HUES6 (cell line): ENCODE data around the gene ERGIC1.
"Not testable (repeated sequence)": the region's sequence is repeated elsewhere in the genome, so short reads cannot be mapped to it uniquely, and the experiment has no call there.

Experiments
- H3K27ac ChIP-seq: 2 replicates; pipeline ENCODE4 v1.7.0; 2013; ENCODE audit warnings: low read depth, mild to moderate bottlenecking, low read length, inconsistent platforms
- H3K27me3 ChIP-seq: 2 replicates; pipeline ENCODE4 v1.6.1; 2013; ENCODE audit warnings: low read length; ENCODE audit not compliant: control insufficient read depth, insufficient read depth
- H3K36me3 ChIP-seq: 2 replicates; pipeline ENCODE4 v1.6.1; 2013; ENCODE audit warnings: low read length; ENCODE audit not compliant: control insufficient read depth, insufficient read depth
- H3K4me1 ChIP-seq: 2 replicates; pipeline ENCODE4 v1.6.1; 2013; ENCODE audit warnings: low read length; ENCODE audit not compliant: control insufficient read depth, insufficient read depth
- H3K4me3 ChIP-seq: 2 replicates; pipeline ENCODE4 v1.5.1; 2013; ENCODE audit warnings: low read depth, low read length
- H3K9ac ChIP-seq: one replicate; pipeline ENCODE4 v1.6.1; 2013; ENCODE audit warnings: mild to moderate bottlenecking, low read length
- H3K9me3 ChIP-seq: 2 replicates; pipeline ENCODE4 v1.6.1; 2013; ENCODE audit warnings: low read depth, low read length; ENCODE audit not compliant: control insufficient read depth, insufficient read depth

ERGIC1 gene

DNA sequence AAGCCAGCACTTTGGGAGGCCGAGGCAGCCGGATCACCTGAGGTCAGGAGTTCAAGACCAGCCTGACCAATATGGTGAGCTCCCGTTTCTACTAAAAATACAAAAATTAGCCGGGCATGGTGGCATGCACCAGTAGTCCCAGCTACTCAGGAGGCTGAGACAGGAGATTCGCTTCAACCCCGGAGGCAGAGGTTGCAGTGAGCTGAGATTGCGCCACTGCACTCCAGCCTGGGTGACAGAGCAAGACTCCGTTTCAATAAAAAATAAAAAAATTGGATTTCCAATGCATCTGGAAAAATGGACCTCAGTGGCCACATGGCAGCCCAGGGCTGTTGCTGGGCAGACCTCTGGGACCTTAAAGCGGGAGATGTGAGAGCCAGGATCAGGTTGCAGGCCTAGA lies 17.2 kb downstream of the ERGIC1 start:
- not testable (repeated sequence) for H3K27me3 ChIP-seq, H3K9ac ChIP-seq

DNA sequence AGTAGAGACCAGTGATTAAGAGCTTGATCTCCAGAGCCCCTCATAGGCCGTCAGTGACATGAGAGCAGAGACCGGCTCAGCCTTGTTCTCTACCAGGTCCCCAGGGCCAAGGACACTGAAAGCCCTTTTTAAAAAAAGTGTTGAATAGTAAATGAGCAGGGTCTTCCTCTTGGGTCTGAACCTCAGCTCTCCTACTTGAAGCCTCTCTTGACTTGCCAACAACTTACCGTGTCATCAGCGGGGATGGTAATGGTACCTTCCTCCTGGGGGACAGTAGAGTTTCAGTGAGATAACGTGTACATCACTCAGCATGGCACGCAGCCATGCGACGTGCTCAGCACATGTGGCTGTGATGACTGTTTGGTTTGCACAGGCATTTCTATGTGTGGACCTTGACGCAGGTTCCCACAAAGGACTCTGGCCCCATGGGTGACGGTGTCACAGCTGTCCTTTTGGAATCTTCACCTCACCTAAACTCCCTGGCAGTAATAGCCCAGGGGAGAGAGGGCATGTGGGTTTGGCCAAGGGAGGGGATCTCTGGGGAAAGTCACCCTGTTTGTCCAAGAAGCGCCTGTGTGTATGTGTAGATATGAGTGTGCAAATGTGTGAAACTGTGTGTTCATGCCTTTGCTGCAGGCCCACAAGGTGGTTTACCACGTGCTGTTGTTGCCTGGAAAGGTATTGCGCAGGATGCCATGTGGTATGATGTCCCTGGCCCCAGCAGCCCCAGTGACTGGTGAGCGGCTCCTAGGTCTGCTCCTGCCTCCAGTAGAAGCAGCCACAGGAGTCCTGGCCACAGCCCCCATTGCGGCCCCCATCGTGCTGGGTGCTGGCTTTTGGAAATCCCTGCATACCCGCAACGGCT lies 18.7 kb downstream of the ERGIC1 start:
- Histone ChIP-seq H3K4me3 (no peak overlapping the region), H3K9ac (no peak overlapping the region), H3K27ac (no peak overlapping the region), H3K36me3 (peaks cover 6% of the 10 kb centered on the region; the same call in 1 of the 2 replicates), H3K4me1 (peaks cover 11% of the 10 kb centered on the region; the same call in 1 of the 2 replicates), H3K27me3 (no peaks in the 10 kb centered on the region), H3K9me3 (no peaks in the 10 kb centered on the region)

More for the DNA sequence above, 17.2 kb downstream of the ERGIC1 start:
- H3K9me3 ChIP-seq, H3K27ac ChIP-seq, H3K36me3 ChIP-seq, H3K4me3 ChIP-seq: not testable (repeated sequence)
- H3K4me1 ChIP-seq, result peaks cover 11% of the 10 kb centered on the region; the same call in 1 of the 2 replicates

DNA sequence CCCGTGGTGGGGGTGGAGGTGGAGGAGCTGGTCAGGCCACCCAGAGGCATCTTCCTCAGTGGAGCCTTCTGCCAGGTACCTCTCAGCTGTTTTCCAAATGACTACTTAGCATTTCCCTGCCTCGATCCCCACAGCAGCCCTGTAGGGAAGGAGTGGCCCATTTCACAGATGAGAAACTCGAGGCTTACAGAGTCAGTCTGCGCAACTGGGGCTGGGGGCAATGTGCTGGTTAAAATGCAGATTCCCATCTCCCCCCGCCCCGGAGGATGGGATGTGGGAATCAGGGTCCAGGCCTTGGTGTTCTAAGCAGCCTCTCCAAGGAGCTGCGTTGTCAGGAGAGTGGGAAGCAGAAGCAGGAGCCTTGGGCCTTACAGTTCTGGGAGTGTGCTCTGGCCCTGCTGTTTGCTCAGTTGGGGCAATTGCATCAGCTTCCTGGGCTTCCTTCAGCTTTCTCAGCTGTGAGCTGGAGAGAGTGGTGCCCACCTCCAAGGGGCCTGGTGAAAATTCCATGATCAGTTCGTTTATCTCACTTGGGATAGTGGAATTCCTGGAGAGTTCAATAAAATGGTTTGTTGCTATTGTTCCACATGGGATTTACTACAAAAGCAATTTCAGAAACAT lies 19.4 kb downstream of the ERGIC1 start:
- no peak overlapping the region for H3K27ac ChIP-seq
- no peak overlapping the region for H3K4me3 ChIP-seq
- no peaks in the 10 kb centered on the region for H3K9me3 ChIP-seq
- peaks cover 11% of the 10 kb centered on the region; the same call in 1 of the 2 replicates for H3K4me1 ChIP-seq
- no peaks in the 10 kb centered on the region for H3K27me3 ChIP-seq
- peak overlapping the region; percentile 35 for H3K9ac ChIP-seq
- peaks cover 6% of the 10 kb centered on the region; the same call in 1 of the 2 replicates for H3K36me3 ChIP-seq

DNA sequence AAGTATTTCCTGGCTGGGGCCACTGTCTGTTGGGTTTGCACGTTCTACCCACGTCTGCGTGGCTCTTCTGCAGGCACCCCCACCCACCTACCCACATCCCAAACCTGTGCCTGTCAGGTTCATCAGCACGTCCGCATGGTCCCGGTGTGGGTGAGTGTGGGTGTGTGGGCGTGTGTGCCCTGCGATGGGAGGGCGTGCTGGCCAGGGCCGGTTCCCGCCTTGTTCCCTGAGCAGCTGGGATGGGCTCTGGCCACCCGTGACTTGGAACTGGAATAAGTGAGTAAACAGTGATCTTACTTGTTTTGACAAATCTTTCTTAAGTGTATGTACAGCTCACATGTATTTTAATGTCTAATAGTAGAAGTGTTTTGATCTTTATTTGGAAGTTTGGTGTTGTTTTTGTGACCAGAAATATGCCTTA lies 20.4 kb downstream of the ERGIC1 start:
- peaks cover 11% of the 10 kb centered on the region; the same call in 1 of the 2 replicates for H3K4me1 ChIP-seq
- no peak overlapping the region for H3K9ac ChIP-seq
- H3K36me3 ChIP-seq, result peaks cover 6% of the 10 kb centered on the region; the same call in 1 of the 2 replicates

DNA sequence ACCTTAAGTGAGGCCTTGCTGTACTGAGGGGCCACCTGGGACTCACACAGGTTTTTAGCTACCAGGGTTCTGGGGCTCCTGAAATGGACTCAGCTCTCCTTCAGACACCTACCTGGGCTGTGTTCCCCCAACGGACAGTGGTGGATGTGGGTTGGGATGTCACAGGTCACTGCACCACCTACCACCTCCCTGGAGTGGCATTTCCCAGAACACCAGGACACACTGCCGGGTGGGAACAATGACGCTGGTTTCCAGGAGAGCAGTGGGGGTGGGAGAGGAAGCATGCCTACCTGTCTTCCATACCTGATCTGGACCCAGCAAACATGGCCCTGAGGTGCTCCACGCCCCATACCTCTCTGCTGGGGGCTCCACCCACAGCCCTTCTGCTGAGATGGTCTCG lies 20.9 kb downstream of the ERGIC1 start:
- Histone ChIP-seq H3K9ac (no peak overlapping the region), H3K9me3 (no peaks in the 10 kb centered on the region), H3K36me3 (peaks cover 6% of the 10 kb centered on the region; the same call in 1 of the 2 replicates), H3K4me3 (no peak overlapping the region), H3K27ac (no peak overlapping the region), H3K4me1 (peaks cover 11% of the 10 kb centered on the region; the same call in 1 of the 2 replicates), H3K27me3 (no peaks in the 10 kb centered on the region)

More for the DNA sequence above, 20.4 kb downstream of the ERGIC1 start:
- Histone ChIP-seq H3K27me3 (no peaks in the 10 kb centered on the region), H3K9me3 (no peaks in the 10 kb centered on the region), H3K27ac (no peak overlapping the region), H3K4me3 (no peak overlapping the region)

DNA sequence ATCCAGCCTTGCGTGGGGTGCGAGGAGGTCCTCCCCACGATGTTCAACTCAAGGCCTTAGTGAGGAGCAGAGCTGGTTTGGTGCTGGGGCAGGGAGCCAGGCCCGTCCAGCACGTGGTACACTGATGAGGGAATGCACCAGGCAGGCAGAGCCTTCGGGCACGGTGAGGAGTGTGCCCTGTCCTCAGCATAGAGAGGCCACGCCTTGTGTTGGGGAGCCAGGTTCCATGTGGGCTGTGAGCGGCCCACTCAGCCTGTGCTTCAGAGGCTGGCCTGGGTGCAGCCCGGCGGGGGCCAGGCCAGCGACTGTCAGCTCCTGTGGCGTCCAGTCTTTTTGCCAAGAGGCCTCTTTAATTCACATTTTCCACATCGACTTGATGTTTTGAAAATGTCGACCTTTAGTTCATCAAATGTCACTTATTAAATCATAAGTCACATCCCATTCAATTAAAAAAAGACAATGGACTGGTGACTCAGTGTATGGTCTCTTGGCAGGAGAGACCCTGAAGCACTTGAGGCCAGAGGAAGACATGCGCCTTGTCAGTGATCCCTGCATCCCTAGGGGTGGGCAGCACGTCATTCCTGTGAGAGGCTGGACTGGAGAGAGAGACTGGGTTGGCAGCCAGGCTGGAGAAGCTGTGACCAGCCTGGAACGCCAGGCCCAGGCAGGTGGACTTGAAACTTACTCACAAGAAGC lies 21.7 kb downstream of the ERGIC1 start:
- no peak overlapping the region for H3K4me3 ChIP-seq
- H3K9ac ChIP-seq, result no peak overlapping the region
- H3K27ac ChIP-seq, result no peak overlapping the region
- H3K36me3 ChIP-seq, result peaks cover 6% of the 10 kb centered on the region; the same call in 1 of the 2 replicates
- H3K4me1 ChIP-seq, result peaks cover 11% of the 10 kb centered on the region; the same call in 1 of the 2 replicates
- H3K9me3 ChIP-seq, result no peaks in the 10 kb centered on the region
- H3K27me3 ChIP-seq, result no peaks in the 10 kb centered on the region

DNA sequence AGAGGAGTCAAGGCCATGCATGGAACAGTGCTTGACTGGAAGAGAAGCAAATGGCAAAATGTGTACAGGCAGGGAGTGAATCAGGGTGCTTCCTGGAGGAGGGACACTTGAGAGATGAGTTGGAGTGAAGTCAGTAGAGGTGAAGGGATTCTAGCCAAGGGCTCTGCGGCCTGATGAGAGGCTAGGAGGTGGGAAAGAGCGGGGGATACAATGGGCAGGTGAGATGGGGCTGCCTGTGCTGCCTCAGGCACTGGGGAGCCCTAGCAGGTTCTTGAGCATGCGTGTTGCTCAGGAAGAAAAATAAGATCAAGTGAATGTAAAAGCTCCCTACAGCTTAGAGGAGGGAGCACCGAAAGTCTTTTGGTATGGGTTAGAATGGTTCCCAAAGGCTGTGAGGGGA lies 22.3 kb downstream of the ERGIC1 start:
- H3K4me3 ChIP-seq, result no peak overlapping the region
- H3K27ac ChIP-seq, result no peak overlapping the region
- H3K27me3 ChIP-seq, result no peaks in the 10 kb centered on the region
- H3K4me1 ChIP-seq, result peaks cover 11% of the 10 kb centered on the region; the same call in 1 of the 2 replicates
- H3K36me3 ChIP-seq, result peaks cover 6% of the 10 kb centered on the region; the same call in 1 of the 2 replicates
- no peaks in the 10 kb centered on the region for H3K9me3 ChIP-seq
- H3K9ac ChIP-seq, result no peak overlapping the region

DNA sequence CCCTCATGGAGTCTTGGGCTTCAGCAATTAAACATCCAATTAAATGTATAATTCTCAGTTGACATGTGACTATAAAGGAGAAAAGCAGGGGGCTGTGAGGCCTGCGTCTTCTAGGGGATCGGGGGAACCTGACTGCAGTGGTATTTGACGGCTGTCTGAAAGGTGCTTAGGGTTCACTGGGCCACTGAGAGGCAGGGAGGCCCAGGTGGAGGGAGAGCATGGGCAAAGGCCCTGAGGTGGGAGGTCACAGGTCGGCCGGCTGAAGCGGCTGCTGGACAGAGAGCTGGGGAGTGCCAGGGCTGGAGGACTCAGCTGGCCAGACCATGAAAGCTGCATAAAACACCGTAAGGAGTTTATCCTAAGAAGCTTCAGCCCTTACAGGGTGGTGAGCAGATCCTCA lies 23.9 kb downstream of the ERGIC1 start:
- Histone ChIP-seq H3K27ac (no peak overlapping the region), H3K4me3 (no peak overlapping the region), H3K9ac (no peak overlapping the region), H3K27me3 (no peaks in the 10 kb centered on the region), H3K36me3 (peaks cover 6% of the 10 kb centered on the region; the same call in 1 of the 2 replicates), H3K9me3 (no peaks in the 10 kb centered on the region), H3K4me1 (peaks cover 10% of the 10 kb centered on the region)

DNA sequence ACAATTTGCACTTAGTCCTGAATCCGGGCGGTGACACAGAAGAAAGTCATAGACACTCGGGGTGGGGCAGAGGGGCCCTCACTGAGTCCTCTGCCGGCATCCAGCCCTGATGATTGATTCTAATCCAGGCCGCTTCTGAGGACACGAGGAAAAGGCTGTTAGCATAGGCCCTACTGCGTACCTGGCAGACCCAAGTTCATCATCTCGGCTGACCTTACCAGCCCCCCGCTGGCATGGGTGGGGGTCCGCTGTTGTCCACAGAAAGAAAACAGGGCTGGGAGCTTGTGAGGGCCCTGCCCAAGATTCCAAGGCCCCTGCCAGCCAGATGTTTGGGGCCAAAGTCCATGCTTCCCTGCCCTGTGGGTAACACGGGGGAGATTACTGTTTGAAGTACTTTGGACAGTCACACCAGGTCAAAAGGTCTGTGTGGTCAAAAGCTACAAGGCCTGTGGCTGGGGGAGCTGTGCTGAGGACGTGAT lies 24.5 kb downstream of the ERGIC1 start:
- no peak overlapping the region; the same call in 1 of the 2 replicates for H3K27ac ChIP-seq

DNA sequence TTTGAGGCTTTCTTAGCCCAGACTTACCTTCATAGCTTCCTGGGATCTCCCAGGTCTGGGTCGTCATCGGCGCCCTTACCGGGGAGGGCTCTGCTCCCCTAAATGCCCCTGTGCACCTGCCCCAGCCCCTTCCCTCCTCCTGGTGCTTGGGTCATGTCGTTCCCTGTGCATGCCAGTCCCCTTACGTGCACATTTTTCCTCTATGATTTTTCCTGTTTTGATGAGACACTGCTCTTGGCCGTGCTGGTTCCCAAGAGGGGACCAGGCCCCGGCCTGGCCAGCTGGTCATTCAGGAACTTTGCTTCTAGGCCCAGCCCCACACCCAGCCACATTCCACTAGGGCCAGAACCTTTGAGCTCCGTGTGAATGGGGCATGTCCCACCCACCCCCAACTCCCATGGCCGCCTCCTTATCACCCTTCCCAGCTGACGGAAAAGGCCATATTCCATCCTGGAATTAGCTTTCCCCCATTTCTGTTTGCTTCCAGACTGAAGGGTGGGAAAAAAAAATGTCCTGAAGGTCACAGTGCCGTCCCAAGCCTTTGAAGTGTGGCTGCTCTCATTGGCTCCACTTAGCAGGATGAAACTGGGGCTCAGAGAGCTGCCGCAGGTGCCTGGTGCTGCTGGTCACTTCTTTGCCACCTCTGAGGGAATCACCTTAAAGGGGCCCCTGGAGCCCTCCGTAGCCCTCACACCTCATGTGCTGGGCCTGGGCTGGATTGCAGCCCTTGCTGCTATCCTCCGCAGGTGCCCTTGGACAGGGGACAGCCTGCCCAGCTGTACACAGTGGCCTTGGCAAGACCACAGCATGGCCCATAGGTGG lies 25.1 kb downstream of the ERGIC1 start:
- Histone ChIP-seq H3K4me3 (no peak overlapping the region), H3K9ac (no peak overlapping the region), H3K36me3 (peaks cover 6% of the 10 kb centered on the region; the same call in 1 of the 2 replicates), H3K4me1 (peaks cover 9% of the 10 kb centered on the region), H3K27me3 (no peaks in the 10 kb centered on the region), H3K9me3 (no peaks in the 10 kb centered on the region), H3K27ac (no peak overlapping the region; the same call in 1 of the 2 replicates)

More for the DNA sequence above, 24.5 kb downstream of the ERGIC1 start:
- no peaks in the 10 kb centered on the region for H3K9me3 ChIP-seq
- H3K27me3 ChIP-seq, result no peaks in the 10 kb centered on the region
- peaks cover 6% of the 10 kb centered on the region; the same call in 1 of the 2 replicates for H3K36me3 ChIP-seq
- H3K4me3 ChIP-seq, result no peak overlapping the region
- H3K9ac ChIP-seq, result no peak overlapping the region
- H3K4me1 ChIP-seq, result peaks cover 10% of the 10 kb centered on the region
